H1 (cell line): Measurements from ENCODE around the gene MAPKAP1.
"Not testable (repeated sequence)": the region's sequence is repeated elsewhere in the genome, so short reads cannot be mapped to it uniquely, and the experiment has no call there.

Experiments used
- ATF3 ChIP-seq: IDR thresholded peaks from 2 replicates; pipeline ENCODE4 v1.6.1; 2011; ENCODE audit warnings: low read depth, mild to moderate bottlenecking, low read length; ENCODE audit not compliant: insufficient read depth
- CEBPB ChIP-seq: IDR thresholded peaks from 2 replicates; pipeline ENCODE4 v1.6.1; 2012; ENCODE audit warnings: low read depth, low read length
- CTCF ChIP-seq, 3 experiments: IDR thresholded peaks; 1 replicate in 2 of 3; 2 replicates in 1 of 3; pipeline versions ENCODE4 v1.5.1 to v1.6.1; 2011; ENCODE audit warnings: low read length in 3 of 3, mild to moderate bottlenecking in 3 of 3, inconsistent platforms in 2 of 3, low read depth in 1 of 3, moderate library complexity in 1 of 3; ENCODE audit not compliant: insufficient read depth in 1 of 3; ENCODE audit errors: control extremely low read depth in 1 of 3
- E2F6 ChIP-seq: IDR thresholded peaks from 2 replicates; pipeline ENCODE4 v1.6.1; 2012; ENCODE audit warnings: inconsistent platforms
- EP300 ChIP-seq, 2 experiments: IDR thresholded peaks; 1 replicate in 1 of 2; 2 replicates in 1 of 2; pipeline ENCODE4 v1.6.1; 2011 to 2012; ENCODE audit warnings: low read depth in 2 of 2, low read length in 2 of 2, mild to moderate bottlenecking in 2 of 2, borderline replicate concordance in 1 of 2, inconsistent platforms in 1 of 2, moderate library complexity in 1 of 2
- TAF1 ChIP-seq: IDR thresholded peaks from 2 replicates; pipeline ENCODE4 v1.6.1; 2011; ENCODE audit warnings: mild to moderate bottlenecking, low read depth, low read length
- TCF12 ChIP-seq: IDR thresholded peaks from 2 replicates; pipeline ENCODE4 v1.6.1; 2011; ENCODE audit warnings: low read depth, mild to moderate bottlenecking, low read length
- ZNF274 ChIP-seq: IDR thresholded peaks from 2 replicates; pipeline ENCODE4 v1.7.0; 2012; ENCODE audit warnings: low read length, borderline replicate concordance; ENCODE audit errors: extremely low read depth

- not testable (repeated sequence) for TF ChIP-seq ATF3; E2F6; CTCF (IDR thresholded peaks at IDR 0.05; ENCODE audit: control extremely low read depth in 1 of 3, insufficient read depth in 1 of 3, low read depth in 1 of 3, low read length in 3 of 3); CEBPB; ZNF274; TAF1; TCF12; EP300 (IDR thresholded peaks at IDR 0.05; ENCODE audit: borderline replicate concordance in 1 of 2, low read depth in 2 of 2, low read length in 2 of 2)
Observed at GRCh38 chr9:125571824-125572223, 135.2 kb downstream of the MAPKAP1 start.
